ENCODE results near the gene TMEM54.

The TMEM54 gene

DNA sequence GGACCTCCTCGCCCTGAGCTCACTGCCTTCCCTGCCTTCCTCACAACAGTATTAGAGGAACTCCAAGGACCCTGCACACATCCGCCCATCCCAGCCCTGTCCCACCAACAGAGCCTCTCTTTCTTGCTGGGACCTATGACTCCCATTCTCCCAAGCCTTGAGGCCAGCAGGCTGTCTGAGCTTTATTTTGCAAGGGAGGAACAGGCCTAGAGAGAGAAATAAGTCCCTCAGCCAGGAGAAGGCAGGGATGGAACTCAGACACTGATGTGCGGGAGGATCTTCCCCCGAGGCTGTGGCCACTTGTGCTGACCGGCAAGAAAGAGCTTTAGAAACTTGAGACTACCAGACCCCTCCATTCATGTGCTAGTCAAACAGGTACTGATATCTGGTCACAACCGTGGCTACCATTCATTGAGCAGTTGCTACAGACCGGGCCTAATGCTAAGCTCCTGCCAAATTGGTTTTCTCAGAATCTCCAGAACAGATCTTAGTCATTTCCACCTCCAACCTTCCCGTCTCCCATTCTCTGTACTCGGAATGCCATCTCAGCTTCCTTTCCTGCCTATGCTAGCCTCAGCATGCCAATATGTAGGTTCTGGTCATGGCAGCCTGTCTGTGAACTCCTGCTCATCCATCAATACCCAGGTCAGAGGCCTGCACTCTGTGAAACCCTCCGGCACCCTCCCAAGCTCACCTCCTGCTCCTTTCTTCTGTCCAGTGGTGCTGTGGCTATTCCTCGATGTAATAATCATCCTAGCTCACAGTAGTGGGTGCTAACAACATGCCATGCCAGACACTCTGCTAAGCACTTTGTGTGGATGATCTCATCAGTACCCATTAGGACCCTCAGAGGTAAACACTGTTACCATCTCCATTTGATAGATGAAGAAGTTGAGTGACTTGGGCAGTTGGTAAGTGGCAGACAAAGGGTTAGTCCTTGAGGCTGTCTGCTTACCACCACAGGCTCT is 3.8 kb downstream of the TMEM54 start:
- no peak overlapping the region for H3K4me3 ChIP-seq (ENCODE audit: low read depth, low read length)
- TF ChIP-seq, protein P1, sequence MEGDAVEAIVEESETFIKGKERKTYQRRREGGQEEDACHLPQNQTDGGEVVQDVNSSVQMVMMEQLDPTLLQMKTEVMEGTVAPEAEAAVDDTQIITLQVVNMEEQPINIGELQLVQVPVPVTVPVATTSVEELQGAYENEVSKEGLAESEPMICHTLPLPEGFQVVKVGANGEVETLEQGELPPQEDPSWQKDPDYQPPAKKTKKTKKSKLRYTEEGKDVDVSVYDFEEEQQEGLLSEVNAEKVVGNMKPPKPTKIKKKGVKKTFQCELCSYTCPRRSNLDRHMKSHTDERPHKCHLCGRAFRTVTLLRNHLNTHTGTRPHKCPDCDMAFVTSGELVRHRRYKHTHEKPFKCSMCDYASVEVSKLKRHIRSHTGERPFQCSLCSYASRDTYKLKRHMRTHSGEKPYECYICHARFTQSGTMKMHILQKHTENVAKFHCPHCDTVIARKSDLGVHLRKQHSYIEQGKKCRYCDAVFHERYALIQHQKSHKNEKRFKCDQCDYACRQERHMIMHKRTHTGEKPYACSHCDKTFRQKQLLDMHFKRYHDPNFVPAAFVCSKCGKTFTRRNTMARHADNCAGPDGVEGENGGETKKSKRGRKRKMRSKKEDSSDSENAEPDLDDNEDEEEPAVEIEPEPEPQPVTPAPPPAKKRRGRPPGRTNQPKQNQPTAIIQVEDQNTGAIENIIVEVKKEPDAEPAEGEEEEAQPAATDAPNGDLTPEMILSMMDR (IDR thresholded peaks at IDR 0.05; ENCODE audit: low read depth, low read length, missing control alignments) = no peak
- in situ Hi-C loops (cut with HindIII; ENCODE audit: low sequenced_read_pairs) = no loop called here
- DNase-seq (ENCODE audit: low read depth) = no peak

DNA sequence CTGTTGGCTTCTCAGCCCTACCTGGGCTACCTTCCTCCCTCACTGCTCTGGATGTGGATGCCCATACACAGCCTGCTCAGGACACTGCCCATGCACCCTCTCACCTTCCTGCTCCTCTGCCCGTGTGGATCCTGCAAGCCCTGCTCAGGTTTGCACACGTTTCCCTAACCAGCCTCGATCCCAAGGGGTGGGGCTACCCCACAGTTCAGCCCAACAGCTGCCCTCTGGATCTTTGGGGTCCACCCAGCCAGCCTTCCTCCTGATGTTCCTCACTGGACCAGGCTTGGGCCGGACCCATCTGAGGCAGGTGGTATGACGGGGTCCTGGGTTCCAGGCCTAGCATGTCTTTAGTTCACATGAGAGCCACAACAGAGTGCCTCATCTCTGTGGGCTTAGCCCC is 4.7 kb downstream of the TMEM54 start:
- TF ChIP-seq, protein P1 (IDR thresholded peaks at IDR 0.05; ENCODE audit: low read depth, low read length, missing control alignments) = no peak
- in situ Hi-C loops (cut with HindIII; ENCODE audit: low sequenced_read_pairs) = no loop called here
- H3K4me3 ChIP-seq (ENCODE audit: low read depth, low read length) = no peak overlapping the region
- no peak for DNase-seq (ENCODE audit: low read depth)

DNA sequence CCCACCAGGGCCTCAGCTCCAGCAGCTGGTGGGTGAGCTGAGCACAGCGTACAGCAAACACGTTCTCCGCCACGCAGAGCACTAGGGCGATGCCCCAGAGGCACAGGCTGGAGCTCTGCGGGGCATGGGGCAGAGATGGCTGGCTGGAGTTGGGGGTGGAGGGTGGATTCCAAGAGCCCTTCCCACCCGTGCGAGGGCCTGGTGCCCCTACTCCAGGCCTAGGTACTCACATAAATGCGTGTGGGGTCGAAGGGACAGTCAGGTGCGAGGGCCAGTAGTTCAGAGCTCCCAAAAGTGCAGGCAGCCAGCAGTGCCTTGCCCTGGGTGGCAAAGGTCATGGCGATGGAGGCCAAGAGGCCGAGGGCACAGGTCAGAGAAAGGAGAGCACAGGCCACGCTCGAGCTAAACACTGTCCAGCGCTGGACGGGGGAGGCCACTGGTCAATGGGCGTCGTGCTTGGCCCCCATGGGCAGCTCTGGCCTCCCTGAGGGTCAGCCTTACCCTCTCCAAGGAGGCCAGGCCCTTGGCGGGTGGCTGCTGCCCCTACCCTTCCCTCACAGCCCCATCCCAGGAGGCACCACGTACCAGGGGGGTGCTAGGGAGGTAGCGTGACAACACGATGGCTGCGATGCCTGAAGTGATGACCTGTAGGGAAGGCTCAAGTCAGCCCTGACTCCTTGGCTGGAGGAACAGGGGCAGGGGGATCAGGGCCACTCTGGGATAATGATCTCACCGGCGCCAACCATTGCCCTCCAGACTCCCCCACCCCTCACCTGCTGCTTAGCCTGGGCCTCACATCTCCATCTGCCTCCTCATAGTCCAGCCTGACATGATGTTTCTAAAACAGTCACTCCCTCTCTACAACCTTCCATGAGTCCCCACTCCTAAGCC is 5.6 kb downstream of the TMEM54 start:
- H3K4me3 ChIP-seq (ENCODE audit: low read depth, low read length) = no peak overlapping the region

DNA sequence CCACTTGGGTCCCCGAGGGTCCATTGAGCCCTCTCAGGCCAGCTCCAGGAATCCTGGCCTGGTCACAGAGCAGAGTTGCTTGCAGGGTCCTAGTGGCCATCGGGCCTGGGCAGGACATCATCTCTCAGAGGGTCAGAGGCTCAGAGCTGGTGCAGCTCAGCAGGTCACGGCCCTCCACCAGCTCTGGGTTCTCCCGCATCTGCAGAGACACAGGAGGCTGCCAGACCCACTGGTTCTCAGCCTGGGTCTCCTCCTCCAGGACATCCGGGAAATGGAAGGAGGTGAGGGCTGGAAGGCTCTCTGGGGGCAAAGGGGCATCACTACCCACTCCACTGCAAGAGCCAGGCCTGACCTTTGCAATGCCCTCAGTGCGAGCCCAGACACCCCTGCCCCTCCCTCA is 6.5 kb downstream of the TMEM54 start:
- in situ Hi-C loops (cut with HindIII; ENCODE audit: low sequenced_read_pairs) = no loop called here
- no peak overlapping the region for H3K4me3 ChIP-seq (ENCODE audit: low read depth, low read length)

More for the DNA sequence above, 5.6 kb downstream of the TMEM54 start:
- no peak for DNase-seq (ENCODE audit: low read depth)
- in situ Hi-C loops (cut with HindIII; ENCODE audit: low sequenced_read_pairs) = no loop called here
- TF ChIP-seq, protein P1 (IDR thresholded peaks at IDR 0.05; ENCODE audit: low read depth, low read length, missing control alignments) = no peak

DNA sequence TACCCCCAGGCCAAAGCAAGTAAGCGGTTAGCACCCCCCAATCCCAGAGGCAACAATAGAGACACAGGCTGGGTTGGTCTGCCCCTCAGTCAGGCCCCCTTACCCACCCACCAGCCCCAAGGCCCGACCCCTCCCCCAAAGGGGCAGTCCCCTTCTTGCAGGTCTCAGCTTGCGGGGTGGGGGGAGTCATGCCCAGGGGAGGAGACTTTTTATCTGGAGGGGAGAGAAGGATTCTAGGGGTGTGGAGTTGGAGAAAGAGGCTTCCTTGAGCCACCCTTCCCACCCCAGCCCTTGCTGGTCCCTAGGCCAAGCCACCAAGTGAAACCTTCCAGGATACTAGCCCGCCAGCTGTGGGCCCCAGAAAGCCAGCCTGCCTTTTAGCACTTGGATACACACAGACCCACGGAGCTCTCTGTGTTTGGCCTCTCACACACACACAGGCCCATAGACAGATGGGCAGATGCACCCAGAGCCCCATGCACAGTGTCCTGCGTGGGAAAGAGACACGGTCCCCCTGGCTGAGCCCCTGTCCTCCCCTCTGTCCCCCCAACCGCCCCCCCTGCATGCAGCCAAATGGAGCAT is 7.1 kb downstream of the TMEM54 start:
- in situ Hi-C loops (cut with HindIII; ENCODE audit: low sequenced_read_pairs) = no loop called here
- peak overlapping the region; percentile 44 for H3K4me3 ChIP-seq (ENCODE audit: low read depth, low read length)
- DNase-seq (ENCODE audit: low read depth) = no peak
- TF ChIP-seq, protein P1 (IDR thresholded peaks at IDR 0.05; ENCODE audit: low read depth, low read length, missing control alignments) = no peak

More for the DNA sequence above, 6.5 kb downstream of the TMEM54 start:
- DNase-seq (ENCODE audit: low read depth) = no peak
- TF ChIP-seq, protein P1 (IDR thresholded peaks at IDR 0.05; ENCODE audit: low read depth, low read length, missing control alignments) = no peak
